ENCODE results near the gene R3HDM2.
A peak's percentile ranks its signal among the peaks of the same experiment; 100 is the strongest.

The R3HDM2 gene

GRCh38 chr12:57213763-57214397 lies 217.0 kb downstream of the R3HDM2 start:
- TF ChIP-seq, protein P1, sequence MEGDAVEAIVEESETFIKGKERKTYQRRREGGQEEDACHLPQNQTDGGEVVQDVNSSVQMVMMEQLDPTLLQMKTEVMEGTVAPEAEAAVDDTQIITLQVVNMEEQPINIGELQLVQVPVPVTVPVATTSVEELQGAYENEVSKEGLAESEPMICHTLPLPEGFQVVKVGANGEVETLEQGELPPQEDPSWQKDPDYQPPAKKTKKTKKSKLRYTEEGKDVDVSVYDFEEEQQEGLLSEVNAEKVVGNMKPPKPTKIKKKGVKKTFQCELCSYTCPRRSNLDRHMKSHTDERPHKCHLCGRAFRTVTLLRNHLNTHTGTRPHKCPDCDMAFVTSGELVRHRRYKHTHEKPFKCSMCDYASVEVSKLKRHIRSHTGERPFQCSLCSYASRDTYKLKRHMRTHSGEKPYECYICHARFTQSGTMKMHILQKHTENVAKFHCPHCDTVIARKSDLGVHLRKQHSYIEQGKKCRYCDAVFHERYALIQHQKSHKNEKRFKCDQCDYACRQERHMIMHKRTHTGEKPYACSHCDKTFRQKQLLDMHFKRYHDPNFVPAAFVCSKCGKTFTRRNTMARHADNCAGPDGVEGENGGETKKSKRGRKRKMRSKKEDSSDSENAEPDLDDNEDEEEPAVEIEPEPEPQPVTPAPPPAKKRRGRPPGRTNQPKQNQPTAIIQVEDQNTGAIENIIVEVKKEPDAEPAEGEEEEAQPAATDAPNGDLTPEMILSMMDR (IDR thresholded peaks at IDR 0.05; ENCODE audit: low read depth, low read length, missing control alignments), result no peak
- H3K4me3 ChIP-seq (ENCODE audit: low read depth, low read length), result no peak overlapping the region
- DNase-seq (ENCODE audit: low read depth), result no peak

GRCh38 chr12:57213058-57213715 lies 217.7 kb downstream of the R3HDM2 start:
- H3K4me3 ChIP-seq (ENCODE audit: low read depth, low read length), result no peak overlapping the region
- TF ChIP-seq, protein P1 (IDR thresholded peaks at IDR 0.05; ENCODE audit: low read depth, low read length, missing control alignments), result peak; percentile 95
- DNase-seq (ENCODE audit: low read depth), result no peak

DNA sequence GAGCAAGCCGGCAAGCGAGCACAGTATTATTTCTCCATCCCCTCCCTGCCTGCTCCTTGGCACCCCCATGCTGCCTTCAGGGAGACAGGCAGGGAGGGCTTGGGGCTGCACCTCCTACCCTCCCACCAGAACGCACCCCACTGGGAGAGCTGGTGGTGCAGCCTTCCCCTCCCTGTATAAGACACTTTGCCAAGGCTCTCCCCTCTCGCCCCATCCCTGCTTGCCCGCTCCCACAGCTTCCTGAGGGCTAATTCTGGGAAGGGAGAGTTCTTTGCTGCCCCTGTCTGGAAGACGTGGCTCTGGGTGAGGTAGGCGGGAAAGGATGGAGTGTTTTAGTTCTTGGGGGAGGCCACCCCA lies 218.2 kb downstream of the R3HDM2 start:
- H3K4me3 ChIP-seq (ENCODE audit: low read depth, low read length), result no peak overlapping the region
- DNase-seq (ENCODE audit: low read depth), result no peak
- TF ChIP-seq, protein P1 (IDR thresholded peaks at IDR 0.05; ENCODE audit: low read depth, low read length, missing control alignments), result no peak

DNA sequence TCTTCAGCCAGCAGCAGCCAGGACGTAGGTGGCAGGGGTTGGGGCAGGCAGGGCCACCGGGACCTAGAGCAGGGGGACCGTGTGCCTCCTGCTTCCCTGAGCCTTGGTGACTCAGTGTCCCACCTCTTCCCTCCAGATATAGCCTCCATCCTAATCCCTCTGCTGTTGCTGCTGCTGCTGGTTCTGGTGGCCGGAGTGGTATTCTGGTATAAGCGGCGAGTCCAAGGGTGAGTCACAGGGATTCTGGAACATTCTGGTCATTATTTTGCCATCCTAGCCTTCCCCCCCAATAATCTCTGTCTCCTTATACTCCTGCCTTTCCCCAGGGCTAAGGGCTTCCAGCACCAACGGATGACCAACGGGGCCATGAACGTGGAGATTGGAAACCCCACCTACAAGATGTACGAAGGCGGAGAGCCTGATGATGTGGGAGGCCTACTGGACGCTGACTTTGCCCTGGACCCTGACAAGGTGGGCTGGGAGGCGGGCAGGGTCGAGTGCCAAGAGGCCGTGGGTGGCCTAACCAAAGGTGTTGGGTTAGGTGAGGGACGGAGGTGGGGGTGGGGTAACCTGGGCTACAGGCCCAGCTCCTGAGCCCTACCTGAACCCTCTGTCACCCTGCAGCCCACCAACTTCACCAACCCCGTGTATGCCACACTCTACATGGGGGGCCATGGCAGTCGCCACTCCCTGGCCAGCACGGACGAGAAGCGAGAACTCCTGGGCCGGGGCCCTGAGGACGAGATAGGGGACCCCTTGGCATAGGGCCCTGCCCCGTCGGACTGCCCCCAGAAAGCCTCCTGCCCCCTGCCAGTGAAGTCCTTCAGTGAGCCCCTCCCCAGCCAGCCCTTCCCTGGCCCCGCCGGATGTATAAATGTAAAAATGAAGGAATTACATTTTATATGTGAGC lies 218.8 kb downstream of the R3HDM2 start:
- no peak for DNase-seq (ENCODE audit: low read depth)
- TF ChIP-seq, protein P1 (IDR thresholded peaks at IDR 0.05; ENCODE audit: low read depth, low read length, missing control alignments), result no peak
- H3K4me3 ChIP-seq (ENCODE audit: low read depth, low read length), result no peak overlapping the region

- no peak for DNase-seq (ENCODE audit: low read depth)
- H3K4me3 ChIP-seq (ENCODE audit: low read depth, low read length), result no peak overlapping the region
- TF ChIP-seq, protein P1 (IDR thresholded peaks at IDR 0.05; ENCODE audit: low read depth, low read length, missing control alignments), result no peak
Measured at GRCh38 chr12:57210926-57211692, 219.7 kb downstream of the R3HDM2 start.

GRCh38 chr12:57210461-57210860 lies 220.4 kb downstream of the R3HDM2 start:
- no peak overlapping the region for H3K4me3 ChIP-seq (ENCODE audit: low read depth, low read length)
- TF ChIP-seq, protein P1 (IDR thresholded peaks at IDR 0.05; ENCODE audit: low read depth, low read length, missing control alignments), result no peak
- DNase-seq (ENCODE audit: low read depth), result no peak
